Upper lobe of left lung (tissue), 6 donors: ENCODE results near the gene SIRPG. TPM values are rescaled to one million over a fixed set of nuclear protein-coding genes. Genes with fewer than 3 reads are reported as not detected.

ENCODE experiments used
- ATAC-seq, 2 donors: fragments of 200-7000 bp; cut with Tn5 transposase; one replicate each; pipeline ENCODE4 v1.9.1; 2022; ENCODE audit warnings: mild to moderate bottlenecking in 2 of 2, moderate library complexity in 2 of 2; ENCODE audit not compliant: low FRiP score in 2 of 2
- DNase-seq, 2 donors: peaks; one replicate each; pipeline ENCODE4 v3.0.0-alpha.2; 2019 to 2020
- H3K27ac ChIP-seq, 4 donors: fragments of 200-600 bp; sonication (generic); one replicate each; pipeline ENCODE4 v1.5.1; 2016 to 2019
- H3K27me3 ChIP-seq, 4 donors: fragments of 200-600 bp; sonication (generic); one replicate each; pipeline ENCODE4 v1.5.1; 2017 to 2019
- H3K36me3 ChIP-seq, 4 donors: fragments of 200-600 bp; sonication (generic); one replicate each; pipeline ENCODE4 v1.5.1; 2016 to 2019
- H3K4me1 ChIP-seq, 4 donors: fragments of 200-600 bp; sonication (generic); one replicate each; pipeline ENCODE4 v1.5.1; 2018 to 2019
- H3K4me3 ChIP-seq, 4 donors: fragments of 200-600 bp; sonication (generic); one replicate each; pipeline ENCODE4 v1.5.1; 2017 to 2019; ENCODE audit warnings: mild to moderate bottlenecking in 2 of 4, moderate library complexity in 1 of 4
- H3K9me3 ChIP-seq, 4 donors: fragments of 200-600 bp; sonication (generic); one replicate each; pipeline ENCODE4 v1.5.1; 2018 to 2019
- EP300 ChIP-seq, 4 donors: sonication (generic); formaldehyde crosslinking; IDR thresholded peaks; one replicate each; pipeline ENCODE4 v1.5.1; 2017; ENCODE audit warnings: antibody characterized with exemption in 4 of 4, control low read depth in 2 of 4
- POLR2A ChIP-seq, 4 donors: fragments of 450-650 bp; IDR thresholded peaks; one replicate each; pipeline ENCODE4 v1.5.1; 2016 to 2017; ENCODE audit warnings: antibody characterized with exemption in 4 of 4, mild to moderate bottlenecking in 2 of 4
- POLR2AphosphoS5 ChIP-seq, 2 donors: sonication (generic); formaldehyde crosslinking; IDR thresholded peaks; one replicate each; pipeline ENCODE4 v1.5.1; 2017; ENCODE audit warnings: antibody characterized with exemption in 2 of 2
- WGBS, 2 donors: methylation state at CpG; one replicate each; pipeline ENCODE4 v1.1.5; 2017 to 2018; 5-methylcytosine and 5-hydroxymethylcytosine counted together
- total RNA-seq, 6 donors: library from RNA; depleted of rRNA in 4 of 6; stranded (reverse); fragments of >200 nt in 4 of 6; gene quantifications; one replicate each; pipeline versions ENCODE4 v1.1.0 to v1.2.1, GENCODE V29; 2016 to 2021
- TF ChIP-seq, protein P1 (sequence below), 6 experiments: fragments of 450-650 bp in 4 of 6; fragments of 200-600 bp in 2 of 6; sonication (generic) in 2 of 6; IDR thresholded peaks; one replicate each; pipeline ENCODE4 v1.5.1; 2016 to 2019; ENCODE audit warnings: antibody characterized with exemption in 6 of 6
- donor health status: DM: no; HTN: no; CAD: no; lungs with moderate emphysema.
- donor health status: DM: no; HTN: yes; CAD: no; lungs with severe emphysema.

SIRPG gene
- total RNA-seq, 6 donors from 2014 or later = 0.71 to 2.4 (median 0.97) TPM; not detected in 3

DNA sequence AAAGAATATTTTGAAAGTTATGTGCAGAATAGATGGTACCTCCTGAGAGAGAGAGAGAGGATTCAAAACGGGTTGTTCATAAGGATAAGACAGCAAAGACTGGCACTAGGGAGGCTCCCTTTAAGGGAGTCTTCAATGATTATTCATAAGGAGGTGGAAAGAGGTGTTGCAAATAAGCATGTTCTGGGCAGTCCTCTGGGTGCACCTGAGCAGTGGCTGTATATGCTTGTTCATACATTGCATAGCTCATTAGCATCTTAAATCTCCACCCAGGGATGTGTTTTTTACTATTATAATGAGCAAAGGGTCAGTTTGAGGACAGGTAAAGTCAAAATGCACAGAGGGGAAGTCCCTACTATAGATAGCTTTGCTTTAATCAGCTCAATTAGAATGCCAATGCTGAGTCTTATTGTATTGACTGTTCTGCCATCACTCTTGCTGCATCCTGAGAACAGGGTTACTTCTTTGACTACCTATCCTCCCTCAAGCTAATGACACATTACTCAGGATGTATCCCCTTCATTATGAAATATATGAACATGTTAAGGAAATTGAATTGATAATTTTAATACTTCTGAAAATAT is 10.0 kb upstream of the SIRPG start:
- no peak for ATAC-seq
- no peaks in the 10 kb centered on the region for H3K9me3 ChIP-seq
- 50 to 56% methylated on average over 1 of the region's 1 CpG for WGBS, 2 donors
- H3K27ac ChIP-seq = no peak overlapping the region
- DNase-seq = no peak
- peaks cover 0 to 2% (median 0%) of the 10 kb centered on the region in 4 donors for H3K4me1 ChIP-seq
- H3K27me3 ChIP-seq = no peaks in the 10 kb centered on the region
- H3K4me3 ChIP-seq = no peak overlapping the region
- no peaks in the 10 kb centered on the region for H3K36me3 ChIP-seq
- no peak for TF ChIP-seq EP300 (IDR thresholded peaks at IDR 0.05)
- no peak for TF ChIP-seq POLR2A (IDR thresholded peaks at IDR 0.05)
- no peak for TF ChIP-seq POLR2AphosphoS5 (IDR thresholded peaks at IDR 0.05)
- TF ChIP-seq, protein P1, sequence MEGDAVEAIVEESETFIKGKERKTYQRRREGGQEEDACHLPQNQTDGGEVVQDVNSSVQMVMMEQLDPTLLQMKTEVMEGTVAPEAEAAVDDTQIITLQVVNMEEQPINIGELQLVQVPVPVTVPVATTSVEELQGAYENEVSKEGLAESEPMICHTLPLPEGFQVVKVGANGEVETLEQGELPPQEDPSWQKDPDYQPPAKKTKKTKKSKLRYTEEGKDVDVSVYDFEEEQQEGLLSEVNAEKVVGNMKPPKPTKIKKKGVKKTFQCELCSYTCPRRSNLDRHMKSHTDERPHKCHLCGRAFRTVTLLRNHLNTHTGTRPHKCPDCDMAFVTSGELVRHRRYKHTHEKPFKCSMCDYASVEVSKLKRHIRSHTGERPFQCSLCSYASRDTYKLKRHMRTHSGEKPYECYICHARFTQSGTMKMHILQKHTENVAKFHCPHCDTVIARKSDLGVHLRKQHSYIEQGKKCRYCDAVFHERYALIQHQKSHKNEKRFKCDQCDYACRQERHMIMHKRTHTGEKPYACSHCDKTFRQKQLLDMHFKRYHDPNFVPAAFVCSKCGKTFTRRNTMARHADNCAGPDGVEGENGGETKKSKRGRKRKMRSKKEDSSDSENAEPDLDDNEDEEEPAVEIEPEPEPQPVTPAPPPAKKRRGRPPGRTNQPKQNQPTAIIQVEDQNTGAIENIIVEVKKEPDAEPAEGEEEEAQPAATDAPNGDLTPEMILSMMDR (IDR thresholded peaks at IDR 0.05) = no peak

GRCh38 chr20:1666802-1667201 is 9.2 kb upstream of the SIRPG start:
- H3K36me3 ChIP-seq = no peaks in the 10 kb centered on the region
- H3K27ac ChIP-seq = no peak overlapping the region
- peaks cover 0 to 2% (median under 1%) of the 10 kb centered on the region in 4 donors for H3K4me1 ChIP-seq
- DNase-seq = no peak
- no peaks in the 10 kb centered on the region for H3K27me3 ChIP-seq
- H3K9me3 ChIP-seq = no peaks in the 10 kb centered on the region
- TF ChIP-seq POLR2AphosphoS5 (IDR thresholded peaks at IDR 0.05) (no peak), POLR2A (IDR thresholded peaks at IDR 0.05) (no peak), EP300 (IDR thresholded peaks at IDR 0.05) (no peak)
- TF ChIP-seq, protein P1 (IDR thresholded peaks at IDR 0.05) = no peak
- no peak for ATAC-seq
- 70 to 90% methylated on average over 4 to 5 of the region's 5 CpGs for WGBS, 2 donors
- no peak overlapping the region for H3K4me3 ChIP-seq

- 83 to 98% methylated on average over 2 to 3 of the region's 3 CpGs for WGBS, 2 donors
- TF ChIP-seq EP300 (IDR thresholded peaks at IDR 0.05) (no peak), POLR2A (IDR thresholded peaks at IDR 0.05) (no peak), POLR2AphosphoS5 (IDR thresholded peaks at IDR 0.05) (no peak)
- TF ChIP-seq, protein P1 (IDR thresholded peaks at IDR 0.05) = no peak
- H3K4me3 ChIP-seq = no peak overlapping the region
These were observed 7.8 kb upstream of the SIRPG start for GRCh38 chr20:1665345-1665744.

DNA sequence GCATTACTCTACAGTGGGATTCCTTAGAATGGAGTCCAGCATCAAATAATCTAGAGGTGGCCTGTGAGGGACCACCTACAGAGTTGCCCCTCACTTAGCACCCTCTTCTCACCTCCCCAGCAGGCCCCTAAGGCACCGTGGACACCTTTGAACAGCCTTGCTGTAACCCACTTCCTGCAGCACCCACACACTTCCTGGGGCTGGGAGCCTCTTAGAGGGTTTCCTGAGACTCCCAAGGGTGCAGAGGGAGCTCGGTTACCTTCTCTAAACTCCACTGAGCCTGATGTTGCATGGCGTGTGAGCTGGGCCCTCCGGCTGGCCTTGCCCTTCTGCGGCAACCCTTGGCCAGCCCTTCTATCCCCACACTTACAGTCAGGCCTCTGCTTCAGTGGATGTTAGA is 7.3 kb upstream of the SIRPG start:
- Histone ChIP-seq H3K4me1 (peaks cover 0 to 6% (median 1%) of the 10 kb centered on the region in 4 donors), H3K36me3 (no peaks in the 10 kb centered on the region), H3K4me3 (no peak overlapping the region), H3K27me3 (no peaks in the 10 kb centered on the region), H3K27ac (no peak overlapping the region), H3K9me3 (no peaks in the 10 kb centered on the region)
- ATAC-seq (no peak), DNase-seq (peak in 1 of 2 donors; percentile 28)
- TF ChIP-seq, protein P1 (IDR thresholded peaks at IDR 0.05) = no peak
- TF ChIP-seq POLR2A (IDR thresholded peaks at IDR 0.05) = no peak
- TF ChIP-seq POLR2AphosphoS5 (IDR thresholded peaks at IDR 0.05) = no peak
- TF ChIP-seq EP300 (IDR thresholded peaks at IDR 0.05) = no peak
- 55 to 100% methylated on average over 3 to 5 of the region's 5 CpGs for WGBS, 2 donors

More at GRCh38 chr20:1665345-1665744, 7.8 kb upstream of the SIRPG start:
- no peak for ATAC-seq
- no peaks in the 10 kb centered on the region for H3K36me3 ChIP-seq
- no peak for DNase-seq
- no peaks in the 10 kb centered on the region for H3K9me3 ChIP-seq
- H3K4me1 ChIP-seq = peaks cover 0 to 6% (median 1%) of the 10 kb centered on the region in 4 donors
- H3K27me3 ChIP-seq = no peaks in the 10 kb centered on the region
- no peak overlapping the region for H3K27ac ChIP-seq

DNA sequence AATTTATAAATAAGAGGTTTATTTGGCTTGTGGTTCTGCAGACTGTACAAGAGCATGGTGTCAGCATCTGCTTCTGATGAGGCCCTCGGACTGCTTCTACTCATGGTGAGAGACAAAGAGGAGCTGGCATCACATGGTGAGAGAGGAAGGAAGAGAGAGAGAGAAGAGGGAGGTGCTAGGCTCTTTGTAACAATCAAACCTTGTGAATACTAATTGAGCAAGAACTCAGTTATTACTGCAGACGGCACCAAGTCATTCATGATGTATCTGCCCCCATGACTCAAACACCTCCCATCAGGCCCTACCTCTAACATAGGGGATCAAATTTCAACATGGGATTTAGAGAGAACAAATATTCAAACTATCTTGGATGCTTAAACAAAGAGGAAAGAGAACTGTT is 6.3 kb upstream of the SIRPG start:
- Histone ChIP-seq H3K9me3 (no peaks in the 10 kb centered on the region), H3K27ac (no peak overlapping the region), H3K4me1 (peaks cover 0 to 6% (median 1%) of the 10 kb centered on the region in 4 donors), H3K27me3 (no peaks in the 10 kb centered on the region), H3K4me3 (no peak overlapping the region), H3K36me3 (no peaks in the 10 kb centered on the region)
- whole genome bisulfite sequencing, 2 donors = 49 to 65% methylated on average over 2 of the region's 2 CpGs
- no peak for DNase-seq
- no peak for TF ChIP-seq POLR2AphosphoS5 (IDR thresholded peaks at IDR 0.05)
- TF ChIP-seq EP300 (IDR thresholded peaks at IDR 0.05) = no peak
- TF ChIP-seq POLR2A (IDR thresholded peaks at IDR 0.05) = no peak
- TF ChIP-seq, protein P1 (IDR thresholded peaks at IDR 0.05) = no peak
- no peak for ATAC-seq
